NCI-H1105 treated with DMSO at 0.1 percent for 48 hours (cell line): ENCODE measurements around the gene TMED10.
"Not testable (repeated sequence)": the region's sequence is repeated elsewhere in the genome, so short reads cannot be mapped to it uniquely, and the experiment has no call there.

Experiments used
- DNase-seq: peaks from one replicate; lab custom pipeline; 2025; lab: John Stamatoyannopoulos, UW

TMED10 gene

DNA sequence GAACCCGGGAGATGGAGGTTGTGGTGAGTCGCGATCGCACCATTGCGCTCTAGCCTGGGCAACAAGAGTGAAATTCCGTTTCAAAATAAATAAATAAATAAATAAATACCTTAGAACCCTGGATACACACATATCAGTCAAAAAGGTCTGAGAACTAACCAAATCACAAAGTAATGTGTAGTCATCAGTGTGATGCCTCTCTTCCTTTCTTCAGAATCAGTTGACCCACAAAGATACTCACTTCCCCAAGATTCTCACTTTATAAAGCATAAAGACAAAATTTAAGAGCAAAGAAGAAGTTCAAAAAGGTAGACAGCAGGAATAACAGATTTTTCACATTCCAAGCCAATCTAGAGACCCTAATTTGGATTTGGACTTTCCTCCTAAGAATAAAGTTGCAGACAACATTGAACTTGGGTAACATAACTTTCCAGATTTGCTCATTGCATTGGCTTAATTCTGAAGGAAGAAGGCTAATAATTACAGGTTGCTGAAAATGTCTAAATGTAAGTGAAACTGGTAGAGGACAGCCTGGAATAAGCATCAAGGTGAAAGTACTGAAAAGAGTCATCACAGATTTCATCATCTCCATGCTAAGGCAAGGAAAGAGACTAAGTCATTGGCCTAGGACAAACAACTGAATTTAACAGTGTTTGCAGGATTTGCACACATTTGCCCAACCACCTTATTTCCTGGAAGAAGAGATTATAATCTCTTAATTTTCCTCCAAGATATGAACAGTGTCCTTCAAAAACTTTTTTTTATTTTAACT lies 17.4 kb downstream of the TMED10 start:
- DNase-seq, result no peak

DNA sequence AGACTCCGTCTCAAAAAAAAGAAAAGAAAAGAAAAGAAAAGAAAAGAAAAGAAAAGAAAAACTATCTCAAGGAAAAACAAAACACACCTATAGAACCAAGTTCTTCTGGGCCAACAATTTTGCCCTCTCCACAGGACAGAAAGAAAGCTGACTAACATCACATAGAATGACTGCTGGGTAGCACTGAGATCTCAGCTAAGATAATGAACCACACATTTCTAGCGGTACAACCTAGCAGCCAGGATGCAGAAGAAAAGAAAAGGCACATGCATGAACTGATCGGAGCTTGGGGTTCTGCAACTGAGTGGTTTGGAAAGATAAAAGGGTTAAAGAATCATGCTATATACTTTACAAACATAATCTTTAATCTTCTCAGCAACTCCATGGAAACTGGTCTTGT lies 19.5 kb downstream of the TMED10 start:
- DNase-seq, result no peak

DNA sequence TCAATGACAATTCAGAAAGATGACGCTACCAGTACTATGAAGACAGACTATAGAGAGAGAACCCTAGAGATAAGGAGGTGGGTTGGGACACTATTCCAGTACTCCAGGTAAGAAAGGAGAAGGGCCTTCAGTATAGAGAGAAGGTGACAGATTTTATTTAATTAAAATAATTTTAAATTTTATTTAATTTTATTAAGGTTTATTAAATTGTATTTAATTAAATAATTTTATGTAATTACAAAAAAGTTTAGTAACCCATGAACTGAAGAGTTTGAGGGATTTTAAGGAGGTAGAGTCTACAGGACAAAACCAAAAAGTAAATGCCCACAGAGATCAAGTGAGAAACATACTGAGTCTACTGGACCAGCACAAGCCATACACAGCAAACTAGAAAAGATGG lies 20.3 kb downstream of the TMED10 start:
- no peak for DNase-seq

DNA sequence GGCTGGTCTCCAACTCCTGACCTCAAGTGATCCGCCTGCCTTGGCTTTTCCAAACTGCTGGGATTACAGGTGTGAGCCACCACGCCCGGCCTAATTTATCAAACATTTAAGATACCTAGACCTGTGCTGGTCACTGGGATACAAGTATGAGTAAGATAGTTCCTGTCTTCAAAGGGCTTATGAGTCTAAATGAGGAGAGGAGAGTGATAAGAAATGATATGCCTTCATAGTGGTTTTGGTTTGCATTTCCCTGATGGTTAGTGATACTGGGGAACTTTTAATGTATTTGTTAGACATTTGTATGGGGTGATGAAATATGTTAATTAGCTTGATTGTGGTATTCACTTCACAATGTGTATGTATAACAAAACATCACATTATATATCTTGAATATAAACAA lies 21.2 kb downstream of the TMED10 start:
- no peak for DNase-seq

DNA sequence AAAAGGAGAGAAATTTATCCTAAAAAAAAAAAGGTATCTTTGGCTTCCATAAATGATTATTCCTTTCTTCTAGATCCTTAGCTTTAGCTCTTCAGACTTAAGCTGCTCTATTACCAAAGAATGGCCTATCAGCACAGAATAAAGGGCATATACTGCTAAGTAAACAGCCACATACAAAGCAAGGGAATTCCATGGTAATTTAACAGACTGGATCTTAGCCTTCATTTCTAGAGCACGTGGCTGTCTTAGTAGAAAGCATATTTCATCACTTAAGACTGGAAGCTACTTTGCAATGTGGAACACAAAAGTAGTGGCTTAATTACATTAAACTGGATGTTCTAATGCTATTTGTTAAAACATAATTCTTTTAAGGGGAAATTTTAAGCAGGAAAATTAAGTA lies 23.1 kb downstream of the TMED10 start:
- DNase-seq, result no peak

DNA sequence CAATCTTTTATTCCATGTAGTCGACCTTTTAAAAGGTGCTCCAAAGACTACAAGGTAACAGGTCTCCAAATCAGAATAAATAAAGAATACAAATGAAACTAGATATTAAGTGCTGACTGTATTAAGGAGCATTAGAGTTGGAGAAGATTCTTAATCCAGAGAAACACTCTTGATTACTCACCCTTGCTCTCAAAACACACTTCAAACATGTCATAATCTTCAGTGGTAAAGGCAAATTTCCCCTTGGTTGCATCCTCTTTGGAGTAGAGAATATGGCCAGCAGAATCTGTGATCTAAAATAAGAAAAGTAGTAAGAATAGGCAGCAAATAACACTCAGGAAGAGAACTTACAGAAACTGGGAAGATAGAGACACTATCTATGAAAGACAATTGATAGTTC lies 24.6 kb downstream of the TMED10 start:
- no peak for DNase-seq

DNA sequence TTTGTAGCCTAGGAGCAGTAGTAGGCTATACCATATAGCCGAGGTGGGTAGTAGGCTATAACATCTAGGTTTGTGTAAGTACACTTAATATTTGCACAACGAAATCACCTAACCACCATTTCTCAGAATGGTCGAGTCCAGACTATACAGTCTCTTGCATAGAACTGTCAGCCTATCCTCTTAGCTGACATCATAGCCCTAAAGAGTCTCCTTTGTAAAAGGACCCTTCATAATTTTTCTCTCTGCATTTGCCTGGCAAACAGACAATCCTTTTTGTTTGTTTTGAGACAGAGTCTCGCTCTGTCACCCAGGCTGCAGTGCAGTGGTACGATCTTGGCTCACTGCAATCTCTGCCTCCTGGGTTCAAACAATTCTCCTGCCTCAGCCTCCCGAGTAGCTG lies 25.8 kb downstream of the TMED10 start:
- not testable (repeated sequence) for DNase-seq

DNA sequence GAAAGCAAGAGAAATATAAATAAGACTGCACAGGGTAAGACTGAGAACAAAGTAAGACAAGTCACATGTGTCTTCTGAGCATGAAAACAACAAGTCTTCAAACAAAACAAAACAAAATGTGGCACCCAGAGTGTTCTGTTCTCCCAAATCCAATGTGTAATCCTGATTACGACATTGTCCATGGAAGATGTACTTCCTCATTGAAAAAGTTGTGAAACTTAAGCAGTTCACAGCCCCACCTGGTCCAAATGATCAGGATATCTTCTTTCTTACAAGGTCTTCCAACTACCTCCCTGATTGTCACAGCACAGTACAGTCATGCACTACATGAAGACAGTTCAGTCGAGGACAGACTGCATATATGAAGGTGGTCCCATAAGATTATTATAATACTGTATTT lies 26.3 kb downstream of the TMED10 start:
- DNase-seq, result no peak

DNA sequence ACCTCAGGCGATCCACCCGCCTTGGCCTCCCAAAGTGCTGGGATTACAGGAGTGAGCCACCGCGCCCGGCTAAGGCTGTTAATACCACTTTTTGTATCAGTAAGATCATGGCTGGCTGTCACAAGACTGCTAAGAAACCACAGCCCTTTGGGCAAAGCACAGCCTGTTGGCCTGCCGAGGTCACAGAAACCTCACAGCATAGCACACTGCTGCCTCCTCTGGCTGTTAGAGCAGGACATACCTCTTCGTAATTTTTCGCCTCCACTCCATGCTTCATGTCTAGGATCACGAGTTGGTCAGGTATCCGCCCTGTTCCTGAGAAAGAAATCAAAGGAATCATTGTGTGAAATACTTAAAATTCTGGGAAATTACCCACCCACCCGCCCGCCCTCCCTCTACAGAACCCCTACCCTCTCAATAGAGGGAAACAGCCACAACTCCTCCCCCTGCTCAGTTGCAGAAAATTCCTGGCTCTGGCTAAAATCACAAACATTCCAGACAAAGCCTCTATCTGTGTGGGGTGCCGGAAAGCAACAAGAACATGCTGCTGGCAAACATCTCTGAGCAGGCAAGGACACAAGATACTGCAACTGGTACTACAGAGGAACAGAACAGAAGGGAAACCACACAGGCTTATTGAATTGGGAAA lies 28.9 kb downstream of the TMED10 start:
- no peak for DNase-seq

DNA sequence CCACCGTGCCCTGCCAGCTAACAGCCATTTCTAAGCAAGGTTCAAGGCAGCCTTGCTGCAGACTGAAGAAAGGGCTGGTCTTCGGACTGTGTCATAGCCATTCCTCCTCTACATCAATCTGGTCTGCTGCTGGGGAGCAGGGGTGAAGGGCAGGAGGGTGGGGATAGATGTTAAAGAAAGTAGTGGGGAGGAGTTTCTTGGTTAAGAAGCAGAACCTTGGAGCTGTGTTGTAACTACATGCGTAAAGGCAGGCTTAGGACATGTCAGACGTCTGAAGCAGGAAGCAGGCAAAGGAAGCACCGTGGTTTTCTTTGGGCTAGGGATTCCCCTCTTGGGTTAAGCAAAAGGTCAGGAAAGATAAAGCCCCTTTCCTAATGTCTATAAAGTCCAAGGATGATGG lies 31.5 kb downstream of the TMED10 start:
- no peak for DNase-seq

DNA sequence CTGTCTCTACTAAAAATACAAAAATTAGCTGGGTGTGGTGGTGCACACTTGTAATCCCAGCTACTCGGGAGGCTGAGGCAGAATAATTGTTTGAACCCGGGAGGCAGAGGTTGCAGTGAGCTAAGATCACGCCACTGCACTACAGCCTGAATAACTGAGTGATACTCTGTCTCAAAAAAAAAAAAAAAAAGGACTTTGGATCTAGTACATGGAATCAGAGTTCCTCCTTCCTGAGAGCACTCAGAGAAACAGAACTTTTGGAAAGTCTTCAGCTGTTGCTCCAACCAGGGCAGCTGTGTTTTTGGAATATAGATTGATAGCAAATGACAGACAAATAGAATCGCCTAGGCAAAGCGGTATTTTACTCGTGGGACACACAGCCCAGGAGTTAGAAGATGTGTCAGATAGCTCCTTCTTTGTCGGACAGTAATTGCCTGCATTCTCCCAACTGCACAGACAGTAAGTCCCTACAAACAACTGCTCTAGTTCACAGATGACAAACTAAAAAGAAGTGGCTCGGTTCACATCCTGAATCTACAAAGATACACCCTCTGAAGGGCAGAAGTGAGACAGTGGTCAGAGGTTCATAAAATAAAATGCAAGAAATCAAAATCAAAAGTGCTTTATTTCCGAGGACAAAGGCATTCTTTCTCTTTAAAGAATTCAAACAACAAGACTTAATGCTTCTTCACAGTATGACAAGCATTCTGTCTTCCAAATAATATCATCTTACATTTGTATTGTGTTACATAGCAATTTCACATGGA lies 32.5 kb downstream of the TMED10 start:
- DNase-seq, result no peak

DNA sequence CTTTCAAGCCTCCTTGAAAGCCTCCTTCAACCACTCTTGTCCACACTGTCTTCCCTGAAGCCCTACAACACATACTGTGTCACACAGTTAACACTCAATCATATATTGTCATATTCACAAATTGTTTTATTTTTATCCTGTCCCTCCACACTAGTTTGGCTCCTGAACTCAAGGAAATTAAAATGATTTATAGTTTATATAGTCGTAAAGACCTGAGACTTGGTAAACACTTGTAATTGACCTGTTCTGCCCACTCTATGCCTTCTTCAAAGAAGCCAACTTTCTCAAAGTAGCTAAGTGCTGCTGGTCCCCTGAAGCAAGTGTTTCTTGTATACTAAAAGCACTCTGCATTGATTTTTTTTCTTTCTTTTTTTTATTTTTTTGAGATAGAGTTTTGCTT lies 33.9 kb downstream of the TMED10 start:
- no peak for DNase-seq

DNA sequence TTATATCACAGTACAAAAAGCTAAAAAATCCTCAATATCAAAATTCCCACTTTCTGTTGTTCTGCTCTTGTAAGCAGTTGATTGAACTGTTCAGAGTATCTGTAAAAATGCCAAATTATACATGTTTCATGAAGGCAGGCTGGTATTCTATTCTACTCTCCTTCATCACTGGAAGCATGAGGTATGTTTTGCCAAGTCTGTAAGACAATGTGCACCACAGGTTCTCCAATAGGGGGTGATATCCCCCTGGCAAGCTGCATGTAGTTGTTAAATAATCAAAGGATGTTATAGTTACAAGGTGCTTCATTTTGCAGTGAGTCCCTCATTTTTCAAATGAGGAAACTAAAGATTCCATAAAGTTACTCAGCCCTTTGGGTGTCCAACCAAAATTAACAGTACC lies 34.4 kb downstream of the TMED10 start:
- DNase-seq, result no peak

DNA sequence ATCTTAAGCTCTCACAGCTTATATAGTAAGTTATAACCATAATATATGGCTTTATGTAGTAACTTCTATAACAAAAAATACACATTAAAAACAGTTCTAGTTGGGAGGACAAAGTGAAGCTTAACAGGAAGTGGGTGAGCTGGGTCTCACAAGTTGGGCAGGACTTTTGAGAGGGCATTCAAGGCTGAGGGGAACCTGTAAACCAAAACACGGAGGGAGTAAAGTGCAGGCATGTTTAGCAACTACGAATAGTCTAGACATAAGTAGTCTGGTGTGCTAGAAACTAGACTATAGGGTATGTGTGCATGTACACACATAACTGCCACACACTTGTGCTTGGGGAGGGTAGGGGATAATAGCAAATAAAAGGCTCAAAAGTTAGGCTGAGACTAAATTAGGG lies 35.4 kb downstream of the TMED10 start:
- no peak for DNase-seq

DNA sequence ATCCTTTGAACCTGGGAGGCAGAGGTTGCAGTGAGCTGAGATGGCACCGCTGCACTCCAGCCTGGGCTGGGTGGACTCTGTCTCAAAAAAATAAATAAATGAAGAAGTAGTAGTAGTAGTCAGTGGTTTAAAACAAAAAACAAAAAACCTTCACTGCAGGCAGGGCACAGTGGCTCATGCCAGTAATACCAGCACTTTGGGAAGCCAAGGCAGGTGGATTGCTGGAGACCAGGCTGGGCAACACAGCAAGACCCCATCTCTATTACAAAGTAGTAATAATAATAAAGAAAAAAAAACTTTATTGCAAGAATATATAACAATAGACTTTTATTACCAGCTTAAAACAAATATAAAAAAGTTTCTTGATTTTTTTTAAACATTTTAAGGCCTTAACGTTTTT lies 35.8 kb downstream of the TMED10 start:
- DNase-seq, result no peak

DNA sequence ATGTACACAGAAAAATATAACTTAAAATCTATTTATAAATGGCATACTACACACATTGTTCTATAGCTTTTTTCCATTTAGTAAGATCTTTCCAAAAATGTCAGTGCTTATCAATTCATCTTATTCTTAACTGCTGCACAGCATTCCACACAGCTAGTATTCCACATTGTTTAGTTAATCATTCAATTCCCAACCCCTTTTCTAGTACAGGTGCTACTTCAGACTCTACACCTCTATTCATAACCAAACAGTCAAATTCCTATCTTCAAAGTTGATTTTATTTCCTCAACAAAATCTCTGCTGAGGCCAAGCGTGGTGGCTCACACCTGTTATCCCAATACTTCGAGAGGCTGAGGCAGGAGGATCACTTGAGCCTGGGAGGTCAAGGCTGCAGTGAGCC lies 37.2 kb downstream of the TMED10 start:
- DNase-seq, result no peak

DNA sequence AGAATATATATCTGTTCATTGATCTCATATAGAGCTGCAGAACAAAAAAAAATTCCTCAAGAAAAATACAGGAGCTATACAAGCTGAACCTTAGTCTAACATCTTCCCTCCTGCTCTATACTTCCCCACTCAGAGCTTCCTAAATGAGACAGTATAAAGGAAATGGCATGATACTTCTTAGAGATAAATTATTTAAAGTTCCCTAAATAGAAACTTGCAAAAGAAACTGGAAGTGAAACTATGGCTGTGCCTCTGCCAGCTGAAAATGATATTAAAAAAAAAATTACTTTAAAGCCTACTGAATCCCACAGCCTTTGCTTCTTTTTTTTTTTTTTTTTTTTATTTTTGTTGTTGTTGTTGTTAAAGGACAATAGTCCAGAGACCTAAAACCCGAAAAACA lies 37.9 kb downstream of the TMED10 start:
- DNase-seq, result no peak

DNA sequence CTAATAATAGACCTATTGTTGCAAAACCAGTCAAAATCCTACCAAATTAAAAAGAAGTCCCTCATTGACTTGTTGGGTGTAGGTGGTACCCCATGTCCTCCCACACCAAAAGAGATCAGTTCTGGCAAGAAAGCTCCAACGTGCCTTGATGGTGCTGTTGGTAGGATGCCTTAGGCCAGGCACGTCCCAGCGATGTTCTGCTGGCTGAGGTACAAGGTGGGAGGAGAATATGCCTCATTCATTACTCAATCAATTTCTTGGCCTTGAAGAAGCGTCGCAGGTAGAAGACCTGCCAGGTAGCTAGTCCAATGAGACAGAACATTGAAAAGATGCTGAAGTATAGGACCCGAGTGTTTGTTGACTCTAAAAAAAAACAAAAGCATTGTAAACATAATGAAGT lies 41.8 kb downstream of the TMED10 start:
- no peak for DNase-seq

DNA sequence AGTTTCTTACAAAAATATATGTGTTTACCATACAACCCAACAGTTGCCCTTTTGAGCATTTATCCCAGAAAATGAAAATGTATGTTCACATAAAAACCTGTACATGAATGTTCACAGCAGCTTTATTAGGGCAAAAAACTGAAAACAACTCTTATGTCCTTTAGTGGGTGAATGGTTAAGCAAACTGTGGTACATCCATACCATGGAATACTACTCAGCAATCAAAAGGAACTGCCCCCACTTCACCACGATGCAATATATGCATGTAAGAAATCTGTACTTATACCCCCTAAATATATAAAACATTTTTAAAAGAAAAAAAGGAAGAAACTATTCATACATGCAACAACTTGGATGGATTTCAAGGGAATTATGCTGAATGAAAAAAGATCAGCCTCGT lies 42.8 kb downstream of the TMED10 start:
- DNase-seq, result no peak

DNA sequence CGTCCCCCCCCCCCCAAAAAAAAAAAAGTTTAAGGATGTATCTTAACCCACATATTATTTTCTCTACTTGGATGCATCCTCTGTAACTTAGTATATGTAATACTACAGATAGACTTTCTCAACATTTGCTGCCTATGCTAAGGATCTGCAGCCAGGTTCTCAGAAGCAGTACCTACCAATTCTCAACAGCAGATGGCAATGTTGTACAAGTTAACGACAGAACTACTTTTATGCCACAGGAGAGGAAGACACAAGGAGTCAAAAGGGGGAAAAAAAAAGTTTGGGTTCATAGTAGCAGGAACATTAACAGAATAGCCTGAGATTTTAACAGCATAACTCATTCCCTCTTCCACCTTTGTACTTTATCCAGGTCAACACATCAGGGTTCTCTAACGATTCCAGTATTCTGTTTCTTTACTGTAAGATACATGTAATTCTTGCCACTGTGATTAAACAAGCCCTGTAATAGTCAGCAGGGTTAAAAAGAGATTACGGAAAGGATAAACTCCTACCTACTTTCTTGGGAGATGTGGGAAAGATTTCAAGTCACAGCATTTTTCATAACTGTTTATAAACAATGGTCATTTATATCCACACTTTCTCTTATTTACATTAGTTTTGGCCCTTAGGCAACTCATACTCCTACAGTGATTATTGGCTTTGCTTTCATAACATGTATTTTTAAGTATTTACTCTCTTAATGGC lies 43.9 kb downstream of the TMED10 start:
- peak; percentile 73 for DNase-seq

DNA sequence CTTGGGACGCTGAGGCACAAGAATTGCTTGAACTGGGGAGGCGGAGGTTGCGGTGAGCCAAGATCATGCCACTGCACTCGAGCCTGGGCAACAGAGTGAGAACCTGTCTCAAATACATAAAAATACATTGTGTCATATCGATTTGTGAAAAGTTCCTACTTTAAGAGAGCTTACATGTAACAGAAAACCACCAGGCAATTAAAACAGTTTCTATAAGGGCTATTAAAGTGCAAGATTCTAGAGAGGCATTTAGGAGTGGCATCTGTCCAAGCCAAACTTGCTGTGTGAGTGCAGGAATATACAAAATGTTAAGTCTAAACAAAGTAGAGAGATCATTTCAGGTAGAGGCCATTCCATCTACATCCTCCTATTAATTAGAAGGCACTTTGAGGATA lies 47.8 kb downstream of the TMED10 start:
- DNase-seq, result no peak

DNA sequence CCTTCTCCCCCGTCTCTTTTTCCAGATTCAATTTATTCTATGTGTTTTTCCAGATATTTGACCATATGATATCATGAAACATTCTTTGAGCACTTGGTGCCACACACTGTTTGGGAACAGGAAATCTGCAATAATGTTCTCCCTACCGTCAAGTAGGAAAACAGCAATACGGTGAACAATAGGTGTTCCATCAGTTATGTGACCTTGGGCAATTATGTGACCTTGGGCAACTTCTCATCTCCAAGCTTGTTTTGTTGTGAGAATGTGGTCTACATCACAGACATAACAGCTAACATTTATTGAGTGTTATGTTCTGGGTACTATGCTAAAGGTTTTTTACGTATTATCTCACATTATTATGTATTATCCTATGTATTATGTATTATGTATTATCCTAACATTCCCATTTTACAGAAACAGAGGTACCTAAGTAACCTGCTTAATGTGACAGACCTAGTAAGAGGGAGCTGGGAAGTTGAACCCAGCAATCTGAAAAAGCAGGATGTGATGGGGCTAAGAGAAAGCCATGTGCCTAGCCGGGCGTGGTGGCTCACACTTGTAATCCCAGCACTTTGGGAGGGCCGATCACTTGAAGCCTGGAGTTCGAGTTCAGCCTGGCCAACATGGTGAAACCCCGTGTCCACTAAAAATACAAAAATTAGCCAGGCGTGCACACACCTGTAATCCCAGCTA lies 48.4 kb downstream of the TMED10 start:
- DNase-seq, result no peak
